GM12892 (cell line): Measurements from ENCODE around the gene CINP.

Experiments
- POLR2A ChIP-seq: IDR thresholded peaks from 2 replicates; pipeline ENCODE4 v1.6.1; 2011; ENCODE audit warnings: low read depth, low read length, control low read depth
- POLR2AphosphoS5 ChIP-seq: IDR thresholded peaks from 2 replicates; pipeline ENCODE4 v1.6.1; 2011; ENCODE audit warnings: low read depth, low read length, control low read depth

GRCh38 chr14:102407258-102407657 lies 44.6 kb upstream of the CINP start:
- TF ChIP-seq POLR2AphosphoS5 (no peak), POLR2A (no peak)
